ENCODE results near the gene CACNB2. TPM values are rescaled to one million over a fixed set of nuclear protein-coding genes. Genes with fewer than 3 reads are reported as not detected.

The CACNB2 gene
- total RNA-seq, 1 experiment from 2014 or later, result not detected

GRCh38 chr10:18282094-18282493 is 141.9 kb downstream of the CACNB2 start:
- H3K36me3 ChIP-seq (ENCODE audit: low read depth), result no peaks in the 10 kb centered on the region
- H3K9me2 ChIP-seq (ENCODE audit: insufficient read depth), result no peaks in the 10 kb centered on the region
- ChIA-PET CTCF (no interaction called here), POLR2A (ENCODE audit: unreplicated experiment) (no interaction called here)
- H4K20me1 ChIP-seq (ENCODE audit: insufficient read depth), result no peaks in the 10 kb centered on the region
- H3F3A ChIP-seq (ENCODE audit: insufficient read depth, low read depth), result no peaks in the 10 kb centered on the region
- no peak overlapping the region for H3K4me3 ChIP-seq
- no peak overlapping the region for H3K4me2 ChIP-seq
- no peak overlapping the region for H3K27ac ChIP-seq
- intact Hi-C loops (cut with micrococcal nuclease; ENCODE audit: unreplicated experiment), result no loop called here
- no peak overlapping the region for H2AFZ ChIP-seq
- H3K4me1 ChIP-seq (replicated peaks; ENCODE audit: insufficient read depth), result no peaks in the 10 kb centered on the region
- no peak for DNase-seq
- no TSS peak for BruUV-seq (replicated peaks)
- TF ChIP-seq CTCF (conservative IDR thresholded peaks at IDR 0.05) (no peak), EZH2 (IDR thresholded peaks at IDR 0.05; ENCODE audit: low read depth) (no peak)
- H3K9me3 ChIP-seq (ENCODE audit: insufficient read depth, low read depth), result no peaks in the 10 kb centered on the region
- no peaks in the 10 kb centered on the region for H3K79me2 ChIP-seq (ENCODE audit: low read depth)
- no peaks in the 10 kb centered on the region for H3K27me3 ChIP-seq (ENCODE audit: insufficient read depth, low read depth)

GRCh38 chr10:18290651-18291313 is 150.6 kb downstream of the CACNB2 start:
- H3K27ac ChIP-seq, result no peak overlapping the region
- 0 out of 2 replicates have a peak, but pooled peaks cover 3% of the 10 kb centered on the region for H3K27me3 ChIP-seq (ENCODE audit: insufficient read depth, low read depth)
- H3K4me3 ChIP-seq, result no peak overlapping the region
- TF ChIP-seq CTCF (conservative IDR thresholded peaks at IDR 0.05), result no peak
- TF ChIP-seq EZH2 (IDR thresholded peaks at IDR 0.05; ENCODE audit: low read depth), result no peak
- intact Hi-C loops (cut with micrococcal nuclease; ENCODE audit: unreplicated experiment), result no loop called here
- no peaks in the 10 kb centered on the region for H3K9me3 ChIP-seq (ENCODE audit: insufficient read depth, low read depth)
- H3K79me2 ChIP-seq (ENCODE audit: low read depth), result no peaks in the 10 kb centered on the region
- H4K20me1 ChIP-seq (ENCODE audit: insufficient read depth), result no peaks in the 10 kb centered on the region
- H3K9me2 ChIP-seq (ENCODE audit: insufficient read depth), result no peaks in the 10 kb centered on the region
- no peak for DNase-seq
- no peaks in the 10 kb centered on the region for H3K4me1 ChIP-seq (replicated peaks; ENCODE audit: insufficient read depth)
- no peaks in the 10 kb centered on the region for H3F3A ChIP-seq (ENCODE audit: insufficient read depth, low read depth)
- ChIA-PET CTCF (no interaction called here), POLR2A (ENCODE audit: unreplicated experiment) (no interaction called here)
- no TSS peak for BruUV-seq (replicated peaks)
- no peak overlapping the region for H3K4me2 ChIP-seq
- no peaks in the 10 kb centered on the region for H3K36me3 ChIP-seq (ENCODE audit: low read depth)
- H2AFZ ChIP-seq, result no peak overlapping the region

- Histone ChIP-seq H3K27me3 (ENCODE audit: insufficient read depth, low read depth) (peaks cover 15% of the 10 kb centered on the region; the same call in 1 of the 2 replicates), H3K4me2 (no peak overlapping the region), H2AFZ (no peak overlapping the region), H3K79me2 (ENCODE audit: low read depth) (no peaks in the 10 kb centered on the region), H4K20me1 (ENCODE audit: insufficient read depth) (no peaks in the 10 kb centered on the region), H3K4me3 (no peak overlapping the region), H3F3A (ENCODE audit: insufficient read depth, low read depth) (no peaks in the 10 kb centered on the region), H3K36me3 (ENCODE audit: low read depth) (no peaks in the 10 kb centered on the region), H3K9me2 (ENCODE audit: insufficient read depth) (no peaks in the 10 kb centered on the region), H3K27ac (no peak overlapping the region), H3K9me3 (ENCODE audit: insufficient read depth, low read depth) (no peaks in the 10 kb centered on the region), H3K4me1 (replicated peaks; ENCODE audit: insufficient read depth) (no peaks in the 10 kb centered on the region)
- POLR2A ChIA-PET (ENCODE audit: unreplicated experiment), result no interaction called here
- DNase-seq, result no peak
- CTCF ChIA-PET, result no interaction called here
- intact Hi-C loops (cut with micrococcal nuclease; ENCODE audit: unreplicated experiment), result no loop called here
- no TSS peak for BruUV-seq (replicated peaks)
- TF ChIP-seq EZH2 (IDR thresholded peaks at IDR 0.05; ENCODE audit: low read depth), result no peak
- TF ChIP-seq CTCF (conservative IDR thresholded peaks at IDR 0.05), result no peak
Measured at GRCh38 chr10:18293536-18294510, 153.6 kb downstream of the CACNB2 start.
